H1 (cell line): ENCODE data around the gene DNAJC7. TPM values are rescaled to one million over a fixed set of nuclear protein-coding genes. Genes with fewer than 3 reads are reported as not detected.
A peak's percentile ranks its signal among the peaks of the same experiment; 100 is the strongest.
"Not testable (repeated sequence)": the region's sequence is repeated elsewhere in the genome, so short reads cannot be mapped to it uniquely, and the experiment has no call there.

Experiments
- CTCF ChIA-PET: fragments of 300-600 bp; sonication (Branson Sonifier 250); formaldehyde crosslinking; loops from one replicate; lab custom pipeline; 2021; ENCODE audit not compliant: partially characterized antibody; lab: Charles Lee
- POLR2A ChIA-PET: fragments of 300-600 bp; sonication (Branson Sonifier 250); formaldehyde crosslinking; loops from one replicate; lab custom pipeline; 2021; ENCODE audit warnings: inconsistent platforms; ENCODE audit not compliant: partially characterized antibody; lab: Charles Lee
- DNase-seq, 2 experiments: peaks; one replicate each; pipeline versions ENCODE4 v3.0.0 to v3.0.0-alpha.2; 2010 to 2022; ENCODE audit warnings: low spot score in 2 of 2, low read depth in 1 of 2, mixed read lengths in 1 of 2
- FAIRE-seq: peaks from 2 replicates; lab custom pipeline; 2011; peaks lifted over from hg19 to GRCh38; lab: Jason Lieb, UNC
- H2AFZ ChIP-seq: 2 replicates; pipeline ENCODE4 v1.8.1; 2012; ENCODE audit warnings: low read length, inconsistent platforms
- H2AK5ac ChIP-seq: 2 replicates; pipeline ENCODE4 v1.6.1; 2013; ENCODE audit warnings: low read depth, low read length
- H2BK120ac ChIP-seq: replicated peaks from 2 replicates; pipeline ENCODE3; 2013; ENCODE audit warnings: low read depth, low read length, inconsistent platforms
- H2BK12ac ChIP-seq: 2 replicates; pipeline ENCODE4 v1.6.1; 2013; ENCODE audit warnings: low read depth, low read length
- H2BK15ac ChIP-seq: 2 replicates; pipeline ENCODE4 v1.6.1; 2013; ENCODE audit warnings: low read length
- H2BK20ac ChIP-seq: 2 replicates; pipeline ENCODE4 v1.6.1; 2013; ENCODE audit warnings: low read length
- H2BK5ac ChIP-seq: 2 replicates; pipeline ENCODE4 v1.6.1; 2013; ENCODE audit warnings: low read depth, low read length
- H3K14ac ChIP-seq: 2 replicates; pipeline ENCODE4 v1.6.1; 2013; ENCODE audit warnings: inconsistent platforms; ENCODE audit not compliant: insufficient read length
- H3K18ac ChIP-seq: 2 replicates; pipeline ENCODE4 v1.6.1; 2013; ENCODE audit warnings: low read length; ENCODE audit errors: extremely low read depth
- H3K23ac ChIP-seq: 2 replicates; pipeline ENCODE4 v1.6.1; 2013; ENCODE audit warnings: inconsistent platforms; ENCODE audit not compliant: insufficient read length
- H3K23me2 ChIP-seq: 2 replicates; pipeline ENCODE4 v1.6.1; 2013; ENCODE audit warnings: low read depth, low read length
- H3K27ac ChIP-seq: 2 replicates; pipeline ENCODE4 v1.6.1; 2011; ENCODE audit warnings: low read depth, low read length, inconsistent platforms
- H3K27me3 ChIP-seq, 4 experiments: replicated peaks in 1 of 4; 1 replicate in 1 of 4; 2 replicates in 3 of 4; pipeline versions ENCODE4 v1.6.1 to v1.8.1; 2011 to 2013; ENCODE audit warnings: low read length in 3 of 4, mild to moderate bottlenecking in 3 of 4, inconsistent platforms in 2 of 4, mixed read lengths in 2 of 4, moderate library complexity in 1 of 4; ENCODE audit not compliant: control insufficient read depth in 3 of 4, insufficient read depth in 3 of 4; ENCODE audit errors: extremely low read depth in 1 of 4
- H3K36me3 ChIP-seq, 4 experiments: 2 replicates each; pipeline versions ENCODE4 v1.6.1 to v1.8.1; 2011 to 2013; ENCODE audit warnings: mild to moderate bottlenecking in 4 of 4, low read length in 3 of 4, moderate library complexity in 2 of 4, control low read depth in 1 of 4, inconsistent platforms in 1 of 4; ENCODE audit not compliant: insufficient read depth in 4 of 4, control insufficient read depth in 2 of 4
- H3K4ac ChIP-seq: replicated peaks from 2 replicates; pipeline ENCODE3; 2013; ENCODE audit warnings: low read length, low read depth, mixed read lengths, inconsistent platforms; ENCODE audit not compliant: insufficient read length
- H3K4me1 ChIP-seq, 4 experiments: replicated peaks in 1 of 4; 1 replicate in 1 of 4; 2 replicates in 3 of 4; pipeline versions ENCODE4 v1.6.1 to v1.8.1; 2011 to 2013; ENCODE audit warnings: low read length in 3 of 4, inconsistent platforms in 2 of 4, mixed read lengths in 1 of 4; ENCODE audit not compliant: insufficient read depth in 4 of 4, control insufficient read depth in 3 of 4
- H3K4me2 ChIP-seq, 2 experiments: 2 replicates each; pipeline versions ENCODE4 v1.6.1 to v1.8.1; 2011 to 2013; ENCODE audit warnings: low read depth in 2 of 2, low read length in 2 of 2, control low read depth in 1 of 2, inconsistent platforms in 1 of 2, mild to moderate bottlenecking in 1 of 2; ENCODE audit not compliant: insufficient read depth in 1 of 2
- H3K4me3 ChIP-seq, 4 experiments: fragments of 200-600, 300-600 bp in 1 of 4; sonication (generic), shearing (Covaris generic), sonication (Bioruptor Twin) in 1 of 4; 2 replicates each; pipeline versions ENCODE4 v1.5.1 to v1.8.1; 2011 to 2016; ENCODE audit warnings: low read length in 4 of 4, low read depth in 3 of 4, control low read depth in 2 of 4, inconsistent platforms in 2 of 4, mild to moderate bottlenecking in 2 of 4, mixed read lengths in 1 of 4, moderate library complexity in 1 of 4; ENCODE audit not compliant: insufficient read depth in 2 of 4; ENCODE audit errors: extremely low read depth in 1 of 4
- H3K56ac ChIP-seq: replicated peaks from 2 replicates; pipeline ENCODE3; 2013; ENCODE audit warnings: low read depth, mild to moderate bottlenecking, mixed read lengths, low read length, inconsistent platforms; ENCODE audit not compliant: insufficient read length
- H3K79me1 ChIP-seq: 2 replicates; pipeline ENCODE4 v1.6.1; 2013; ENCODE audit warnings: low read depth, low read length, control low read depth
- H3K79me2 ChIP-seq, 2 experiments: 2 replicates each; pipeline versions ENCODE4 v1.6.1 to v1.8.1; 2012 to 2013; ENCODE audit warnings: low read length in 2 of 2, mild to moderate bottlenecking in 2 of 2, inconsistent platforms in 1 of 2; ENCODE audit not compliant: insufficient read depth in 2 of 2, control insufficient read depth in 1 of 2
- H3K9ac ChIP-seq, 4 experiments: replicated peaks in 1 of 4; 1 replicate in 1 of 4; 2 replicates in 3 of 4; pipeline versions ENCODE4 v1.6.1 to v1.8.1; 2011 to 2013; ENCODE audit warnings: low read depth in 3 of 4, low read length in 3 of 4, control low read depth in 2 of 4, mild to moderate bottlenecking in 2 of 4, moderate library complexity in 2 of 4, inconsistent platforms in 1 of 4; ENCODE audit errors: extremely low read depth in 1 of 4
- H3K9me3 ChIP-seq, 2 experiments: 2 replicates each; pipeline versions ENCODE4 v1.6.1 to v1.8.1; 2012 to 2013; ENCODE audit warnings: mild to moderate bottlenecking in 2 of 2, moderate library complexity in 2 of 2, control low read depth in 1 of 2, inconsistent platforms in 1 of 2, low read depth in 1 of 2, low read length in 1 of 2, mixed read lengths in 1 of 2; ENCODE audit not compliant: insufficient read depth in 2 of 2
- H4K20me1 ChIP-seq, 2 experiments: replicated peaks in 1 of 2; 2 replicates each; pipeline versions ENCODE3 to v1.8.1; 2011 to 2013; ENCODE audit warnings: inconsistent platforms in 2 of 2, low read length in 2 of 2, mild to moderate bottlenecking in 1 of 2; ENCODE audit not compliant: insufficient read depth in 2 of 2, control insufficient read depth in 1 of 2
- H4K5ac ChIP-seq: 2 replicates; pipeline ENCODE4 v1.6.1; 2013; ENCODE audit warnings: low read length, low read depth, mixed read lengths, inconsistent platforms; ENCODE audit not compliant: insufficient read length
- H4K8ac ChIP-seq: 2 replicates; pipeline ENCODE4 v1.8.0; 2013; ENCODE audit warnings: mild to moderate bottlenecking, moderate library complexity, low read length, inconsistent platforms; ENCODE audit not compliant: insufficient read depth; ENCODE audit errors: extremely low read depth
- H4K91ac ChIP-seq: replicated peaks from 2 replicates; pipeline ENCODE3; 2013; ENCODE audit warnings: low read length, mixed read lengths, inconsistent platforms; ENCODE audit not compliant: insufficient read length
- WGBS, 2 experiments: shearing (Covaris generic) in 1 of 2; methylation state at CpG; one replicate each; pipeline versions ENCODE4 v1.1.6 to v1.1.7; 2013 to 2015; ENCODE audit warnings: low lambda C conversion rate in 2 of 2, mixed read lengths in 2 of 2, inconsistent platforms in 1 of 2, low coverage in 1 of 2, missing lambda C conversion rate in 1 of 2; ENCODE audit not compliant: insufficient replicate concordance in 2 of 2, insufficient coverage in 1 of 2, insufficient read length in 1 of 2; ENCODE audit errors: extremely low coverage in 1 of 2, missing lambda C conversion rate in 1 of 2; 5-methylcytosine and 5-hydroxymethylcytosine counted together
- polyA plus RNA-seq, 7 experiments: library from polyadenylated mRNA; depleted of rRNA in 3 of 7; stranded (reverse) in 5 of 7; unstranded in 2 of 7; fragments of >200 nt in 5 of 7; fragments of 200-250 nt in 2 of 7; gene quantifications; 1 replicate in 5 of 7; 2 replicates in 1 of 7; 4 replicates in 1 of 7; pipeline versions ENCODE4 v1.2.1 to v1.2.3, GENCODE V29; 2011 to 2013; ENCODE audit warnings: missing spikeins in 2 of 7, mixed read lengths in 2 of 7
- total RNA-seq: library from RNA; stranded (reverse); fragmentation: NEBNext Ultra II Directional; extraction: Animal tissue kit (Norgen Biotek cat#: 25700); gene quantifications from 2 replicates; pipeline ENCODE4 v1.2.1, GENCODE V29; 2021

The DNAJC7 gene
- total and polyA plus RNA-seq, 2 of the 8 experiments (the other 6 are each of a cell fraction or from before 2014, with no cell fraction given): 31.0 to 148 TPM

- H2AK5ac ChIP-seq, H3K4me1 ChIP-seq, H4K20me1 ChIP-seq, H3K79me1 ChIP-seq, H3K56ac ChIP-seq, H3K27ac ChIP-seq, H2BK12ac ChIP-seq, H3K4ac ChIP-seq, H4K91ac ChIP-seq, H2AFZ ChIP-seq, H3K23ac ChIP-seq, H2BK120ac ChIP-seq, H3K18ac ChIP-seq, H2BK5ac ChIP-seq, FAIRE-seq, H3K9me3 ChIP-seq, H2BK15ac ChIP-seq, H3K9ac ChIP-seq, H3K27me3 ChIP-seq, H4K5ac ChIP-seq, H2BK20ac ChIP-seq, H4K8ac ChIP-seq, DNase-seq, H3K14ac ChIP-seq: not testable (repeated sequence)
- 94% methylated on average over 8 of the region's 8 CpGs; no CpG with 5 or more reads in 1 of the 2 experiments for WGBS, 2 experiments
- peaks cover 19% of the 10 kb centered on the region for H3K23me2 ChIP-seq
- peaks cover 13 to 30% (median 15%) of the 10 kb centered on the region in 4 experiments; a peak in 6 of 8 replicates for H3K36me3 ChIP-seq
- peaks cover 16 to 27% of the 10 kb centered on the region in 2 experiments for H3K79me2 ChIP-seq
- H3K4me2 ChIP-seq: peak overlapping the region; percentile 65 to 77; a peak in 3 of 4 replicates
- peak overlapping the region; percentile 84 to 99 (median 89); a peak in 6 of 8 replicates for H3K4me3 ChIP-seq
- POLR2A ChIA-PET: interaction anchor here (0.6 to 6.2 kb wide), 13 partner anchors 10 to 411 kb away, joined by 3 to 67 read pairs (median 4); partner anchors contain the start of genes CNP, DHX58, HAP1 and HSPB9
- CTCF ChIA-PET: interaction anchor here (0.6 to 38.8 kb wide), 16 partner anchors 7 to 234 kb away, joined by 3 to 1084 read pairs (median 4); partner anchors contain the start of genes DHX58, HSPB9, KAT2A and ZNF385C
Measured at GRCh38 chr17:42020845-42021244, 3.6 kb upstream of the DNAJC7 start.
